ENCODE data around the gene SMPDL3B.
"Not testable (repeated sequence)": the region's sequence is repeated elsewhere in the genome, so short reads cannot be mapped to it uniquely, and the experiment has no call there.

SMPDL3B gene

GRCh38 chr1:27970401-27970800 lies 35.6 kb downstream of the SMPDL3B start:
- DNase-seq (ENCODE audit: low read depth): peak; percentile 28

GRCh38 chr1:27971674-27972073 lies 36.9 kb downstream of the SMPDL3B start:
- DNase-seq (ENCODE audit: low read depth): no peak

GRCh38 chr1:27972141-27972540 lies 37.3 kb downstream of the SMPDL3B start:
- no peak for DNase-seq (ENCODE audit: low read depth)

- no peak for DNase-seq (ENCODE audit: low read depth)
Measured at GRCh38 chr1:27973771-27974416, 39.1 kb downstream of the SMPDL3B start.

- DNase-seq (ENCODE audit: low read depth): no peak
Measured at GRCh38 chr1:27974417-27974781, 39.6 kb downstream of the SMPDL3B start.

- DNase-seq (ENCODE audit: low read depth): peak; percentile 74
Measured at GRCh38 chr1:27979151-27979858, 44.5 kb downstream of the SMPDL3B start.

- DNase-seq (ENCODE audit: low read depth): no peak
Measured at GRCh38 chr1:27979859-27980201, 45.0 kb downstream of the SMPDL3B start.

GRCh38 chr1:27980216-27980845 lies 45.5 kb downstream of the SMPDL3B start:
- DNase-seq (ENCODE audit: low read depth): no peak

GRCh38 chr1:27981145-27981544 lies 46.3 kb downstream of the SMPDL3B start:
- DNase-seq (ENCODE audit: low read depth): no peak

GRCh38 chr1:27990920-27991537 lies 56.2 kb downstream of the SMPDL3B start:
- no peak for DNase-seq (ENCODE audit: low read depth)

GRCh38 chr1:27992276-27992675 lies 57.5 kb downstream of the SMPDL3B start:
- no peak for DNase-seq (ENCODE audit: low read depth)

GRCh38 chr1:27993241-27993640 lies 58.4 kb downstream of the SMPDL3B start:
- no peak for DNase-seq (ENCODE audit: low read depth)

GRCh38 chr1:27994060-27994459 lies 59.3 kb downstream of the SMPDL3B start:
- no peak for DNase-seq (ENCODE audit: low read depth)

GRCh38 chr1:27994526-27994925 lies 59.7 kb downstream of the SMPDL3B start:
- not testable (repeated sequence) for DNase-seq (ENCODE audit: low read depth)

- no peak for DNase-seq (ENCODE audit: low read depth)
Measured at GRCh38 chr1:27999055-27999454, 64.3 kb downstream of the SMPDL3B start.

- DNase-seq (ENCODE audit: low read depth): no peak
Measured at GRCh38 chr1:28002600-28002999, 67.8 kb downstream of the SMPDL3B start.

- DNase-seq (ENCODE audit: low read depth): not testable (repeated sequence)
Measured at GRCh38 chr1:28003117-28003516, 68.3 kb downstream of the SMPDL3B start.

Data from fibroblast of the conjunctiva (primary cell).